ENCODE measurements around the gene CLIC1.

CLIC1 gene

GRCh38 chr6:31734821-31735406 is 1.4 kb downstream of the CLIC1 start:
- TF ChIP-seq ZBTB7A (IDR thresholded peaks at IDR 0.05; ENCODE audit: low read depth) (no peak), YY1 (IDR thresholded peaks at IDR 0.05; ENCODE audit: low read depth) (no peak), NFIC (IDR thresholded peaks at IDR 0.05) (no peak), EP300 (IDR thresholded peaks at IDR 0.05; ENCODE audit: borderline replicate concordance) (no peak), REST (IDR thresholded peaks at IDR 0.05; ENCODE audit: low read depth) (no peak), RAD21 (IDR thresholded peaks at IDR 0.05; ENCODE audit: low read depth) (no peak), CREB1 (IDR thresholded peaks at IDR 0.05; ENCODE audit: low read depth) (no peak), MAX (IDR thresholded peaks at IDR 0.05) (no peak), TAF1 (IDR thresholded peaks at IDR 0.05; ENCODE audit: low read depth) (no peak), TEAD4 (IDR thresholded peaks at IDR 0.05) (no peak), FOXM1 (IDR thresholded peaks at IDR 0.05; ENCODE audit: borderline replicate concordance, low read depth) (no peak), TCF12 (IDR thresholded peaks at IDR 0.05; ENCODE audit: low read depth) (no peak), CEBPB (IDR thresholded peaks at IDR 0.05) (no peak), EGR1 (IDR thresholded peaks at IDR 0.05) (no peak)
- TF ChIP-seq, protein P1, sequence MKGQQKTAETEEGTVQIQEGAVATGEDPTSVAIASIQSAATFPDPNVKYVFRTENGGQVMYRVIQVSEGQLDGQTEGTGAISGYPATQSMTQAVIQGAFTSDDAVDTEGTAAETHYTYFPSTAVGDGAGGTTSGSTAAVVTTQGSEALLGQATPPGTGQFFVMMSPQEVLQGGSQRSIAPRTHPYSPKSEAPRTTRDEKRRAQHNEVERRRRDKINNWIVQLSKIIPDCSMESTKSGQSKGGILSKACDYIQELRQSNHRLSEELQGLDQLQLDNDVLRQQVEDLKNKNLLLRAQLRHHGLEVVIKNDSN (IDR thresholded peaks at IDR 0.05), result no peak

- TF ChIP-seq TEAD4 (IDR thresholded peaks at IDR 0.05) (no peak), EP300 (IDR thresholded peaks at IDR 0.05; ENCODE audit: borderline replicate concordance) (no peak), REST (IDR thresholded peaks at IDR 0.05; ENCODE audit: low read depth) (no peak), YY1 (IDR thresholded peaks at IDR 0.05; ENCODE audit: low read depth) (no peak), CREB1 (IDR thresholded peaks at IDR 0.05; ENCODE audit: low read depth) (no peak), NFIC (IDR thresholded peaks at IDR 0.05) (no peak), TCF12 (IDR thresholded peaks at IDR 0.05; ENCODE audit: low read depth) (no peak), RAD21 (IDR thresholded peaks at IDR 0.05; ENCODE audit: low read depth) (no peak), MAX (IDR thresholded peaks at IDR 0.05) (no peak), TAF1 (IDR thresholded peaks at IDR 0.05; ENCODE audit: low read depth) (no peak; the same call in 1 of the 2 replicates), FOXM1 (IDR thresholded peaks at IDR 0.05; ENCODE audit: borderline replicate concordance, low read depth) (no peak), EGR1 (IDR thresholded peaks at IDR 0.05) (no peak), ZBTB7A (IDR thresholded peaks at IDR 0.05; ENCODE audit: low read depth) (no peak), CEBPB (IDR thresholded peaks at IDR 0.05) (no peak)
- TF ChIP-seq, protein P1 (IDR thresholded peaks at IDR 0.05), result no peak
These were observed 2.0 kb downstream of the CLIC1 start for GRCh38 chr6:31734247-31734820.

- TF ChIP-seq NFIC (IDR thresholded peaks at IDR 0.05), result no peak
These were observed 2.6 kb downstream of the CLIC1 start for GRCh38 chr6:31733734-31734133.

DNA sequence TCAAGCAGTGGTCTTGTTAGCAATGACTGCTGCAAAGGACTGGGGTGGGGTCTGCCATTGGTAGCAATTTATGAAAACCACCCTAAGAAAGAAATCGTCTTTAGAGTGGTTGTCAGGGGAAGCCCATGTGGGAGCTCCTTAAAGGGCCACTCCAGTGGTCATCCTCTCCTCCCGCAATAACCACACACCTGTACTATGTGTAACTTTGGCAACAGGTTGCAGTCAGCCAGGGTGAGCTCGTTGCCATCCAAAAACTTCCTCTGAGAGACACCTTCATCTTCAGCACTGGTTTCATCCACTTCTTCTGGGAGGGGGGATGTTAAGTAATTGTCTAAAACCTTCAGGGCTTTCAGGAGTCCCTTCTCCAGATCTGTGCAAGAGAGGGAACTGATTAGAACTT is 4.3 kb downstream of the CLIC1 start:
- TF ChIP-seq TCF12 (IDR thresholded peaks at IDR 0.05; ENCODE audit: low read depth), result no peak
- TF ChIP-seq CREB1 (IDR thresholded peaks at IDR 0.05; ENCODE audit: low read depth), result no peak
- no peak for TF ChIP-seq TAF1 (IDR thresholded peaks at IDR 0.05; ENCODE audit: low read depth)
- TF ChIP-seq TEAD4 (IDR thresholded peaks at IDR 0.05), result no peak
- no peak for TF ChIP-seq FOXM1 (IDR thresholded peaks at IDR 0.05; ENCODE audit: borderline replicate concordance, low read depth)
- no peak for TF ChIP-seq EGR1 (IDR thresholded peaks at IDR 0.05)
- TF ChIP-seq YY1 (IDR thresholded peaks at IDR 0.05; ENCODE audit: low read depth), result no peak
- no peak for TF ChIP-seq CEBPB (IDR thresholded peaks at IDR 0.05)
- TF ChIP-seq EP300 (IDR thresholded peaks at IDR 0.05; ENCODE audit: borderline replicate concordance), result no peak
- TF ChIP-seq ZBTB7A (IDR thresholded peaks at IDR 0.05; ENCODE audit: low read depth), result no peak
- no peak for TF ChIP-seq RAD21 (IDR thresholded peaks at IDR 0.05; ENCODE audit: low read depth)
- TF ChIP-seq, protein P1 (IDR thresholded peaks at IDR 0.05), result no peak
- no peak for TF ChIP-seq REST (IDR thresholded peaks at IDR 0.05; ENCODE audit: low read depth)
- no peak for TF ChIP-seq MAX (IDR thresholded peaks at IDR 0.05)
- no peak for TF ChIP-seq NFIC (IDR thresholded peaks at IDR 0.05)
